ENCODE results near the gene COL26A1.
"Not testable (repeated sequence)": the region's sequence is repeated elsewhere in the genome, so short reads cannot be mapped to it uniquely, and the experiment has no call there.

The COL26A1 gene

GRCh38 chr7:101362334-101363195 lies at the start of gene COL26A1:
Gene COL26A1 (plus strand): TSS chr7:101362875. CDS start chr7:101363033, 158 bp downstream.
- DNase-seq (ENCODE audit: low read depth), result no peak

GRCh38 chr7:101315336-101315735 lies 47.3 kb upstream of the COL26A1 start:
- no peak for DNase-seq (ENCODE audit: low read depth)

GRCh38 chr7:101319401-101319800 lies 43.3 kb upstream of the COL26A1 start:
- DNase-seq (ENCODE audit: low read depth), result no peak

GRCh38 chr7:101321491-101322401 lies 40.9 kb upstream of the COL26A1 start, which contains the start of gene IFT22:
Gene IFT22 (minus strand): TSS chr7:101321812. CDS start chr7:101321709, 103 bp downstream.
- DNase-seq (ENCODE audit: low read depth), result peak; percentile 81

- DNase-seq (ENCODE audit: low read depth), result no peak
Observed at GRCh38 chr7:101328159-101328558, 34.5 kb upstream of the COL26A1 start.

GRCh38 chr7:101330011-101330484 lies 32.6 kb upstream of the COL26A1 start:
- DNase-seq (ENCODE audit: low read depth), result no peak

GRCh38 chr7:101332026-101332425 lies 30.6 kb upstream of the COL26A1 start:
- no peak for DNase-seq (ENCODE audit: low read depth)

GRCh38 chr7:101333912-101334311 lies 28.8 kb upstream of the COL26A1 start:
- no peak for DNase-seq (ENCODE audit: low read depth)

- no peak for DNase-seq (ENCODE audit: low read depth)
Observed at GRCh38 chr7:101340379-101340778, 22.3 kb upstream of the COL26A1 start.

GRCh38 chr7:101342892-101343291 lies 19.8 kb upstream of the COL26A1 start:
- DNase-seq (ENCODE audit: low read depth), result no peak

GRCh38 chr7:101347477-101347876 lies 15.2 kb upstream of the COL26A1 start:
- no peak for DNase-seq (ENCODE audit: low read depth)

GRCh38 chr7:101348456-101349067 lies 14.1 kb upstream of the COL26A1 start:
- DNase-seq (ENCODE audit: low read depth), result not testable (repeated sequence)

GRCh38 chr7:101349300-101349699 lies 13.4 kb upstream of the COL26A1 start:
- DNase-seq (ENCODE audit: low read depth), result not testable (repeated sequence)

GRCh38 chr7:101352920-101353308 lies 9.8 kb upstream of the COL26A1 start:
- DNase-seq (ENCODE audit: low read depth), result no peak

GRCh38 chr7:101357433-101357832 lies 5.2 kb upstream of the COL26A1 start:
- DNase-seq (ENCODE audit: low read depth), result no peak

- no peak for DNase-seq (ENCODE audit: low read depth)
Observed at GRCh38 chr7:101363196-101363733, 590 bp downstream of the COL26A1 start.

- DNase-seq (ENCODE audit: low read depth), result peak; percentile 38
Observed at GRCh38 chr7:101363734-101364374, 1.2 kb downstream of the COL26A1 start.

GRCh38 chr7:101365956-101366355 lies 3.3 kb downstream of the COL26A1 start:
- no peak for DNase-seq (ENCODE audit: low read depth)

- no peak for DNase-seq (ENCODE audit: low read depth)
Observed at GRCh38 chr7:101367676-101368075, 5.0 kb downstream of the COL26A1 start.

- DNase-seq (ENCODE audit: low read depth), result no peak
Observed at GRCh38 chr7:101368422-101369165, 5.9 kb downstream of the COL26A1 start.

GRCh38 chr7:101370836-101371235 lies 8.2 kb downstream of the COL26A1 start:
- no peak for DNase-seq (ENCODE audit: low read depth)
